Activated CD4-positive, alpha-beta memory T cell treated with anti-CD3 and anti-CD28 coated beads for 36 hours (primary cell): ENCODE data around the gene SPATC1L. TPM values are rescaled to one million over a fixed set of nuclear protein-coding genes. Genes with fewer than 3 reads are reported as not detected.
"Not testable (repeated sequence)": the region's sequence is repeated elsewhere in the genome, so short reads cannot be mapped to it uniquely, and the experiment has no call there.

Experiments
- CTCF ChIA-PET: fragments of 350-600 bp; sonication (Branson Sonifier 250); formaldehyde crosslinking; loops from one replicate; lab custom pipeline; 2021; ENCODE audit warnings: antibody characterized with exemption, inconsistent platforms; lab: Charles Lee
- POLR2A ChIA-PET: fragments of 350-600 bp; sonication (Branson Sonifier 250); formaldehyde crosslinking; loops from one replicate; lab custom pipeline; 2021; ENCODE audit warnings: antibody characterized with exemption; lab: Charles Lee
- DNase-seq: peaks from one replicate; pipeline ENCODE4 v3.0.0-alpha.2; 2020
- H3K27ac Mint-ChIP-seq: one replicate; pipeline ENCODE4 v1.8.0; 2021; ENCODE audit warnings: mixed read lengths
- H3K27me3 Mint-ChIP-seq: one replicate; pipeline ENCODE4 v1.8.0; 2021; ENCODE audit warnings: mixed read lengths
- H3K36me3 Mint-ChIP-seq: one replicate; pipeline ENCODE4 v1.8.0; 2021; ENCODE audit warnings: mixed read lengths
- H3K4me1 Mint-ChIP-seq: one replicate; pipeline ENCODE4 v1.8.0; 2021; ENCODE audit warnings: low read depth, mixed read lengths
- H3K4me3 Mint-ChIP-seq: one replicate; pipeline ENCODE4 v1.8.0; 2021; ENCODE audit warnings: mild to moderate bottlenecking, mixed read lengths
- H3K9me3 Mint-ChIP-seq: one replicate; pipeline ENCODE4 v1.8.0; 2021; ENCODE audit warnings: mixed read lengths
- intact Hi-C: fragments of 100-400 bp; cut with micrococcal nuclease; formaldehyde crosslinking; loops from one replicate; pipeline ENCODE4 v1.15.1; 2023
- total RNA-seq, 2 experiments: library from RNA; stranded (reverse); gene quantifications; one replicate each; pipeline ENCODE4 v1.2.3, GENCODE V29; 2021

SPATC1L gene
- total RNA-seq, 2 experiments from 2014 or later = 5.7 to 6.7 TPM

GRCh38 chr21:46190491-46191131 lies 6.4 kb upstream of the SPATC1L start:
- Mint-ChIP-seq H3K27ac (no peak overlapping the region), H3K9me3 (no peaks in the 10 kb centered on the region), H3K36me3 (peaks cover 3% of the 10 kb centered on the region), H3K27me3 (no peaks in the 10 kb centered on the region), H3K4me3 (no peak overlapping the region), H3K4me1 (no peaks in the 10 kb centered on the region)
- ChIA-PET CTCF (no interaction called here), POLR2A (no interaction called here)
- intact Hi-C loops = no loop called here
- no peak for DNase-seq

GRCh38 chr21:46189959-46190490 lies 5.8 kb upstream of the SPATC1L start:
- POLR2A ChIA-PET = no interaction called here
- Mint-ChIP-seq H3K4me1 (peaks cover 3% of the 10 kb centered on the region), H3K9me3 (no peaks in the 10 kb centered on the region), H3K36me3 (peaks cover 3% of the 10 kb centered on the region), H3K27me3 (no peaks in the 10 kb centered on the region), H3K4me3 (no peak overlapping the region), H3K27ac (no peak overlapping the region)
- CTCF ChIA-PET = no interaction called here
- intact Hi-C loops = no loop called here
- no peak for DNase-seq

- H3K27ac Mint-ChIP-seq = no peak overlapping the region
- H3K36me3 Mint-ChIP-seq = peaks cover 3% of the 10 kb centered on the region
- ChIA-PET CTCF (no interaction called here), POLR2A (no interaction called here)
- no peak overlapping the region for H3K4me3 Mint-ChIP-seq
- H3K4me1 Mint-ChIP-seq = peaks cover 8% of the 10 kb centered on the region
- DNase-seq = no peak
- no peaks in the 10 kb centered on the region for H3K9me3 Mint-ChIP-seq
- intact Hi-C loops = no loop called here
- no peaks in the 10 kb centered on the region for H3K27me3 Mint-ChIP-seq
Measured at GRCh38 chr21:46189213-46189958, 5.1 kb upstream of the SPATC1L start.

- no peak overlapping the region for H3K4me3 Mint-ChIP-seq
- no peak overlapping the region for H3K27ac Mint-ChIP-seq
- H3K36me3 Mint-ChIP-seq = peaks cover 3% of the 10 kb centered on the region
- H3K9me3 Mint-ChIP-seq = no peaks in the 10 kb centered on the region
- intact Hi-C loops = no loop called here
- POLR2A ChIA-PET = no interaction called here
- H3K27me3 Mint-ChIP-seq = peaks cover 3% of the 10 kb centered on the region
- H3K4me1 Mint-ChIP-seq = peaks cover 8% of the 10 kb centered on the region
- CTCF ChIA-PET = no interaction called here
- no peak for DNase-seq
Measured at GRCh38 chr21:46188226-46189212, 4.3 kb upstream of the SPATC1L start.

- intact Hi-C loops = no loop called here
- peaks cover 10% of the 10 kb centered on the region for H3K4me1 Mint-ChIP-seq
- peaks cover 3% of the 10 kb centered on the region for H3K27me3 Mint-ChIP-seq
- no peaks in the 10 kb centered on the region for H3K36me3 Mint-ChIP-seq
- H3K4me3 Mint-ChIP-seq = no peak overlapping the region
- H3K9me3 Mint-ChIP-seq = no peaks in the 10 kb centered on the region
- ChIA-PET POLR2A (no interaction called here), CTCF (no interaction called here)
- H3K27ac Mint-ChIP-seq = no peak overlapping the region
- no peak for DNase-seq
Measured at GRCh38 chr21:46187814-46188213, 3.6 kb upstream of the SPATC1L start.

GRCh38 chr21:46187261-46187660 lies 3.0 kb upstream of the SPATC1L start:
- H3K9me3 Mint-ChIP-seq = no peaks in the 10 kb centered on the region
- ChIA-PET POLR2A (no interaction called here), CTCF (no interaction called here)
- H3K4me3 Mint-ChIP-seq = no peak overlapping the region
- no peak for DNase-seq
- H3K4me1 Mint-ChIP-seq = peaks cover 10% of the 10 kb centered on the region
- intact Hi-C loops = no loop called here
- peaks cover 3% of the 10 kb centered on the region for H3K27me3 Mint-ChIP-seq
- H3K27ac Mint-ChIP-seq = no peak overlapping the region
- no peaks in the 10 kb centered on the region for H3K36me3 Mint-ChIP-seq

GRCh38 chr21:46185716-46186115 lies 1.5 kb upstream of the SPATC1L start:
- CTCF ChIA-PET = no interaction called here
- H3K4me3 Mint-ChIP-seq = no peak overlapping the region
- intact Hi-C loops = no loop called here

GRCh38 chr21:46184625-46185555 lies 631 bp upstream of the SPATC1L start:
- no peaks in the 10 kb centered on the region for H3K9me3 Mint-ChIP-seq
- peak; percentile 76 for DNase-seq
- no peaks in the 10 kb centered on the region for H3K36me3 Mint-ChIP-seq
- H3K27ac Mint-ChIP-seq = peak overlapping the region; percentile 74
- intact Hi-C loops = loop anchor here (1.0 kb wide), 1 partner anchor 41 kb away; no protein-coding TSS in a partner anchor
- peaks cover 5% of the 10 kb centered on the region for H3K27me3 Mint-ChIP-seq
- ChIA-PET CTCF (no interaction called here), POLR2A (no interaction called here)
- H3K4me3 Mint-ChIP-seq = peak overlapping the region; percentile 78
- peaks cover 10% of the 10 kb centered on the region for H3K4me1 Mint-ChIP-seq

More at GRCh38 chr21:46185716-46186115, 1.5 kb upstream of the SPATC1L start:
- no peaks in the 10 kb centered on the region for H3K9me3 Mint-ChIP-seq
- no peak for DNase-seq
- H3K27me3 Mint-ChIP-seq = peaks cover 3% of the 10 kb centered on the region
- no peaks in the 10 kb centered on the region for H3K36me3 Mint-ChIP-seq
- peaks cover 10% of the 10 kb centered on the region for H3K4me1 Mint-ChIP-seq
- no peak overlapping the region for H3K27ac Mint-ChIP-seq
- POLR2A ChIA-PET = no interaction called here

- H3K27ac Mint-ChIP-seq = not testable (repeated sequence)
- H3K4me1 Mint-ChIP-seq = peaks cover 10% of the 10 kb centered on the region
Measured at GRCh38 chr21:46183337-46183909, 836 bp downstream of the SPATC1L start.

GRCh38 chr21:46182548-46183336 lies 1.5 kb downstream of the SPATC1L start:
- no peaks in the 10 kb centered on the region for H3K36me3 Mint-ChIP-seq
- H3K4me1 Mint-ChIP-seq = peaks cover 10% of the 10 kb centered on the region
- CTCF ChIA-PET = no interaction called here
- peaks cover 5% of the 10 kb centered on the region for H3K27me3 Mint-ChIP-seq
- intact Hi-C loops = no loop called here
- H3K27ac Mint-ChIP-seq = no peak overlapping the region
- no peak for DNase-seq
- POLR2A ChIA-PET = no interaction called here
- H3K9me3 Mint-ChIP-seq = peaks cover under 1% of the 10 kb centered on the region
- H3K4me3 Mint-ChIP-seq = peak overlapping the region; percentile 55

More at GRCh38 chr21:46183337-46183909, 836 bp downstream of the SPATC1L start:
- intact Hi-C loops, H3K36me3 Mint-ChIP-seq, H3K9me3 Mint-ChIP-seq, POLR2A ChIA-PET, DNase-seq, H3K27me3 Mint-ChIP-seq, CTCF ChIA-PET: not testable (repeated sequence)
- peak overlapping the region; percentile 55 for H3K4me3 Mint-ChIP-seq
